ENCODE data around the gene RBBP6.
"Not testable (repeated sequence)": the region's sequence is repeated elsewhere in the genome, so short reads cannot be mapped to it uniquely, and the experiment has no call there.

The RBBP6 gene

DNA sequence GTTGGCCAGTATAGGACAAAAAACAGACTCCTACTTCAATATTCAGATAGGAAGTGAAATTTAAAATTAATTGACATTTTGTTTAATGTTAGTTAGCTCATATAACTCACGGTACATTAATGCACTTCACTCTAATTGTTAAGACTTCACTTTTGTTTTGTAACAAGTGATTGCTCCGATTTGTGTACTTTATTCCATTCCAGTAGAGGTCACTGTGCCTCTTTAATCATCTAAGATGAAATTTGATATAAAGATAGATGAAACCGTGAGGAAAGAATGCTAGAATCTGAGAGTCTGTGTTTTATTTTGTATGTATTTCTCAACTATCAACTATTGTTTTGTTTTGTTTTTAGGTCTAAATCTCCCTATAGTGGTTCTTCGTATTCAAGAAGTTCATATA lies 29.0 kb downstream of the RBBP6 start:
- Histone ChIP-seq H3K27ac (replicated peaks) (no peak overlapping the region), H3K4me3 (replicated peaks; ENCODE audit: insufficient read depth, low read length) (no peak overlapping the region), H3K27me3 (ENCODE audit: insufficient read depth, poor library complexity, severe bottlenecking) (no peaks in the 10 kb centered on the region)
- DNase-seq (ENCODE audit: low read depth in 1 of 2, low spot score in 1 of 2) = no peak
- TF ChIP-seq GABPA (IDR thresholded peaks at IDR 0.05; ENCODE audit: low read depth) = no peak

DNA sequence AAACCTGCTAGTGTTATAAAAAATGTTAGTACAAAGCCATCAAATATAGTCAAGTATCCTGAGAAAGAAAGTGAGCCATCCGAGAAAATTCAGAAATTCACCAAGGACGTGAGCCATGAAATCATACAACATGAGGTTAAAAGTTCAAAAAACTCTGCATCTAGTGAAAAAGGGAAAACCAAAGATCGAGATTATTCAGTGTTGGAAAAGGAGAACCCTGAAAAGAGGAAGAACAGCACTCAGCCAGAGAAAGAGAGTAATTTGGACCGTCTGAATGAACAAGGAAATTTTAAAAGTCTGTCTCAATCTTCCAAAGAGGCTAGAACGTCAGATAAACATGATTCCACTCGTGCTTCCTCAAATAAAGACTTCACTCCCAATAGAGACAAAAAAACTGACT lies 31.7 kb downstream of the RBBP6 start:
- no peak overlapping the region for H3K27ac ChIP-seq (replicated peaks)
- H3K27me3 ChIP-seq (ENCODE audit: insufficient read depth, poor library complexity, severe bottlenecking) = no peaks in the 10 kb centered on the region
- H3K4me3 ChIP-seq (replicated peaks; ENCODE audit: insufficient read depth, low read length) = no peak overlapping the region
- no peak for TF ChIP-seq GABPA (IDR thresholded peaks at IDR 0.05; ENCODE audit: low read depth)
- peak; percentile 44; the same call in 1 of the 2 replicates for TF ChIP-seq SPI1 (IDR thresholded peaks at IDR 0.05; ENCODE audit: borderline replicate concordance, low read depth)
- DNase-seq (ENCODE audit: low read depth in 1 of 2, low spot score in 1 of 2) = no peak

- Histone ChIP-seq H3K4me3 (replicated peaks; ENCODE audit: insufficient read depth, low read length) (no peak overlapping the region), H3K27ac (replicated peaks) (no peak overlapping the region), H3K27me3 (ENCODE audit: insufficient read depth, poor library complexity, severe bottlenecking) (no peaks in the 10 kb centered on the region)
- no peak for DNase-seq (ENCODE audit: low read depth in 1 of 2, low spot score in 1 of 2)
- no peak for TF ChIP-seq POLR2AphosphoS5 (IDR thresholded peaks at IDR 0.05; ENCODE audit: low read depth)
- TF ChIP-seq, protein P1, sequence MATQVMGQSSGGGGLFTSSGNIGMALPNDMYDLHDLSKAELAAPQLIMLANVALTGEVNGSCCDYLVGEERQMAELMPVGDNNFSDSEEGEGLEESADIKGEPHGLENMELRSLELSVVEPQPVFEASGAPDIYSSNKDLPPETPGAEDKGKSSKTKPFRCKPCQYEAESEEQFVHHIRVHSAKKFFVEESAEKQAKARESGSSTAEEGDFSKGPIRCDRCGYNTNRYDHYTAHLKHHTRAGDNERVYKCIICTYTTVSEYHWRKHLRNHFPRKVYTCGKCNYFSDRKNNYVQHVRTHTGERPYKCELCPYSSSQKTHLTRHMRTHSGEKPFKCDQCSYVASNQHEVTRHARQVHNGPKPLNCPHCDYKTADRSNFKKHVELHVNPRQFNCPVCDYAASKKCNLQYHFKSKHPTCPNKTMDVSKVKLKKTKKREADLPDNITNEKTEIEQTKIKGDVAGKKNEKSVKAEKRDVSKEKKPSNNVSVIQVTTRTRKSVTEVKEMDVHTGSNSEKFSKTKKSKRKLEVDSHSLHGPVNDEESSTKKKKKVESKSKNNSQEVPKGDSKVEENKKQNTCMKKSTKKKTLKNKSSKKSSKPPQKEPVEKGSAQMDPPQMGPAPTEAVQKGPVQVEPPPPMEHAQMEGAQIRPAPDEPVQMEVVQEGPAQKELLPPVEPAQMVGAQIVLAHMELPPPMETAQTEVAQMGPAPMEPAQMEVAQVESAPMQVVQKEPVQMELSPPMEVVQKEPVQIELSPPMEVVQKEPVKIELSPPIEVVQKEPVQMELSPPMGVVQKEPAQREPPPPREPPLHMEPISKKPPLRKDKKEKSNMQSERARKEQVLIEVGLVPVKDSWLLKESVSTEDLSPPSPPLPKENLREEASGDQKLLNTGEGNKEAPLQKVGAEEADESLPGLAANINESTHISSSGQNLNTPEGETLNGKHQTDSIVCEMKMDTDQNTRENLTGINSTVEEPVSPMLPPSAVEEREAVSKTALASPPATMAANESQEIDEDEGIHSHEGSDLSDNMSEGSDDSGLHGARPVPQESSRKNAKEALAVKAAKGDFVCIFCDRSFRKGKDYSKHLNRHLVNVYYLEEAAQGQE (IDR thresholded peaks at IDR 0.05; ENCODE audit: insufficient replicate concordance, low read depth) = no peak
- TF ChIP-seq GABPA (IDR thresholded peaks at IDR 0.05; ENCODE audit: low read depth) = no peak
- TF ChIP-seq, protein P2, sequence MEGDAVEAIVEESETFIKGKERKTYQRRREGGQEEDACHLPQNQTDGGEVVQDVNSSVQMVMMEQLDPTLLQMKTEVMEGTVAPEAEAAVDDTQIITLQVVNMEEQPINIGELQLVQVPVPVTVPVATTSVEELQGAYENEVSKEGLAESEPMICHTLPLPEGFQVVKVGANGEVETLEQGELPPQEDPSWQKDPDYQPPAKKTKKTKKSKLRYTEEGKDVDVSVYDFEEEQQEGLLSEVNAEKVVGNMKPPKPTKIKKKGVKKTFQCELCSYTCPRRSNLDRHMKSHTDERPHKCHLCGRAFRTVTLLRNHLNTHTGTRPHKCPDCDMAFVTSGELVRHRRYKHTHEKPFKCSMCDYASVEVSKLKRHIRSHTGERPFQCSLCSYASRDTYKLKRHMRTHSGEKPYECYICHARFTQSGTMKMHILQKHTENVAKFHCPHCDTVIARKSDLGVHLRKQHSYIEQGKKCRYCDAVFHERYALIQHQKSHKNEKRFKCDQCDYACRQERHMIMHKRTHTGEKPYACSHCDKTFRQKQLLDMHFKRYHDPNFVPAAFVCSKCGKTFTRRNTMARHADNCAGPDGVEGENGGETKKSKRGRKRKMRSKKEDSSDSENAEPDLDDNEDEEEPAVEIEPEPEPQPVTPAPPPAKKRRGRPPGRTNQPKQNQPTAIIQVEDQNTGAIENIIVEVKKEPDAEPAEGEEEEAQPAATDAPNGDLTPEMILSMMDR (IDR thresholded peaks at IDR 0.05; ENCODE audit: insufficient read depth, low read length) = no peak
Measured at GRCh38 chr16:24572069-24572468, 32.7 kb downstream of the RBBP6 start.

DNA sequence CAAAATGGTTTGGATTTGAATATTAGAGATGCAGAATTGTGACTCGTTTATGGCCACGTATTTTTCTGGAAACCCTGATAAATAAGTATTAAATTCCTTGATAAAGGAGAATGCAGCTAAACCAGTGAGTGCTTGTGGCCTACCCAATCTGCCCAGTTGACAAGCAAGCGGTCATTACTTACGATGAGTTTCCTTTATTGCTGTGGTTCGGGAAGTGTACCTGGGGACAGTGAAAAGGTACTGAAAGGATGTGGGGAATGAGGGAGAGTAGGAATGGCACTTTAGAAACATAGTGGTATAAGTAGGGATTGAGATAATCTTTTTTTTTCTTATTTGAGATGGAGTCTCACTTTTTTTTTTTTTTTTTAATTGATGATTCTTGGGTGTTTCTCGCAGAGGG lies 33.8 kb downstream of the RBBP6 start:
- Histone ChIP-seq H3K4me3 (replicated peaks; ENCODE audit: insufficient read depth, low read length) (no peak overlapping the region), H3K27ac (replicated peaks) (no peak overlapping the region), H3K27me3 (ENCODE audit: insufficient read depth, poor library complexity, severe bottlenecking) (no peaks in the 10 kb centered on the region)
- no peak for TF ChIP-seq GABPA (IDR thresholded peaks at IDR 0.05; ENCODE audit: low read depth)
- no peak for TF ChIP-seq POLR2AphosphoS5 (IDR thresholded peaks at IDR 0.05; ENCODE audit: low read depth)
- TF ChIP-seq, protein P1 (IDR thresholded peaks at IDR 0.05; ENCODE audit: insufficient replicate concordance, low read depth) = no peak
- TF ChIP-seq, protein P2 (IDR thresholded peaks at IDR 0.05; ENCODE audit: insufficient read depth, low read length) = no peak
- TF ChIP-seq SPI1 (IDR thresholded peaks at IDR 0.05; ENCODE audit: borderline replicate concordance, low read depth) = no peak
- no peak for DNase-seq (ENCODE audit: low read depth in 1 of 2, low spot score in 1 of 2)

DNA sequence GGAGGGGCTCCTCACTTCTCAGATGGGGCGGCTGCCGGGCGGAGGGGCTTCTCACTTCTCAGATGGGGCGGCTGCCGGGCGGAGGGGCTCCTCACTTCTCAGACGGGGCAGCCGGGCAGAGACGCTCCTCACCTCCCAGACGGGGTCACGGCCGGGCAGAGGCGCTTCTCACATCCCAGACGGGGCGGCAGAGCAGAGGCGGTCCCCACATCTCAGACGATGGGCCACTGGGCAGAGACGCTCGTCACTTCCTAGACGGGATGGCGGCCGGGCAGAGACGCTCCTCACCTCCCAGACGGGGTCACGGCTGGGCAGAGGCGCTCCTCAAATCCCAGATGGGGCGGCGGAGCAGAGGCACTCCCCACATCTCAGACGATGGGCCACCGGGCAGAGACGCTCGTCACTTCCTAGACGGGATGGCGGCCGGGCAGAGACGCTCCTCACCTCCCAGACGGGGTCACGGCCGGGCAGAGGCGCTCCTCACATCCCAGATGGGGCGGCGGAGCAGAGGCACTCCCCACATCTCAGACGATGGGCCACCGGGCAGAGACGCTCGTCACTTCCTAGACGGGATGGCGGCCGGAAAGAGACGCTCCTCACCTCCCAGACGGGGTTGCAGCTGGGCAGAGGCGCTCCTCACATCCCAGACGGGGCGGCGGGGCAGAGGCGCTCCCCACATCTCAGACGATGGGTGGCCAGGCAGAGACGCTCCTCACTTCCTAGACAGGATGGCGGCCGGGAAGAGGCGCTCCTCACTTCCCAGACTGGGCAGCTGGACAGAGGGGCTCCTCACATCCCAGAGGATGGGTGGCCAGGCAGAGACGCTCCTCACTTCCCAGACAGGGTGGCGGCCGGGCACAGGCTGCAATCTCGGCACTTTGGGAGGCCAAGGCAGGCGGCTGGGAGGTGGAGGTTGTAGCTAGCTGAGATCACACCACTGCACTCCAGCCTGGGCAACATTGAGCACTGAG lies 35.4 kb downstream of the RBBP6 start:
- not testable (repeated sequence) for H3K4me3 ChIP-seq (replicated peaks; ENCODE audit: insufficient read depth, low read length); H3K27ac ChIP-seq (replicated peaks); H3K27me3 ChIP-seq (ENCODE audit: insufficient read depth, poor library complexity, severe bottlenecking); DNase-seq (ENCODE audit: low read depth in 1 of 2, low spot score in 1 of 2)

- not testable (repeated sequence) for H3K27me3 ChIP-seq (ENCODE audit: insufficient read depth, poor library complexity, severe bottlenecking); H3K27ac ChIP-seq (replicated peaks); DNase-seq (ENCODE audit: low read depth in 1 of 2, low spot score in 1 of 2); H3K4me3 ChIP-seq (replicated peaks; ENCODE audit: insufficient read depth, low read length)
Measured at GRCh38 chr16:24575791-24576190, 36.4 kb downstream of the RBBP6 start.

Measured in HL-60 (cell line).